GM19468 (cell line): ENCODE measurements around the gene TMEM164.

Experiments used
- ATAC-seq: cut with Tn5 transposase; IDR thresholded peaks from one replicate; pipeline ENCODE4 v1.9.1; 2021; ENCODE audit warnings: mild to moderate bottlenecking, moderate library complexity, moderate number of reproducible peaks; ENCODE audit not compliant: unreplicated experiment; ENCODE audit errors: extremely low read depth

Gene TMEM164

DNA sequence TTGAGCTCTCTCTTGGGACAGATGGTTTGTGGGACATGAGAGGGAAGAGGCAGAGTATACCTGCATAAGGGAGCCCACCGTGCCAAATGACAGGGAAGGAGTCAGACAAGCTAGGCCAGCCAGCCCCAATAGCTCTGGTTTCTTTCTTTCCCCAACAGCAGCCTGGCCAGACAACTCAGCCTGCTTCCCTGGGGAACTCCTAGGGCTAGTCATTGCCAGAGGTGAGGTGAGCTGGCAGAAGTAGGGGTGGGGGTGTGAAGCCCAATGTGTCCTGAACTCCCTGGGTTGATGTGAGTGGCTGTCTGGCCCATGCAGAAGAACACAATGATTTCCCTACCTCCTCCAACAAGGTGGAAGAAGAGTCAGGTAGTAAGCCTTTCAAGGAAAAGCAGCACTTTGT is 179.4 kb downstream of the TMEM164 start:
- ATAC-seq = no peak

DNA sequence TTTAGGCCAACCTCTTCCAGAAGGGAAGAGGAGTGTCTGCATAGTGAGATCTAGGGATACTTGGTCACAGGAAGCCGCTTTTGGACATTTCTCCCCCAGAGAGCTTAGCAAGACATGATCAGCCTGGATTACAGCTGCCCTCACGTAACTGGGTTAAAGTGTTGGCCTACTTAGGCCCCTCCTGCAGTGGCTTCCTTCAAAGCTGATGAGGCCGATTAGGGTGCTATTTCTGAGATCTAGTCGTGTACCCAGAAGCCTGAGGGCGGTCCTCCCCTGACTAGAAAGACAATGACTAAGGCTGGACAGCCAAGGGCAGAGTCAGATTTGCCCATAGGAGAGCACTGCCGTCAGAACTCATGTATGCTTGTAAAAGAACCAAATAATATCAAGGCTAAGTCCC is 180.0 kb downstream of the TMEM164 start:
- no peak for ATAC-seq

DNA sequence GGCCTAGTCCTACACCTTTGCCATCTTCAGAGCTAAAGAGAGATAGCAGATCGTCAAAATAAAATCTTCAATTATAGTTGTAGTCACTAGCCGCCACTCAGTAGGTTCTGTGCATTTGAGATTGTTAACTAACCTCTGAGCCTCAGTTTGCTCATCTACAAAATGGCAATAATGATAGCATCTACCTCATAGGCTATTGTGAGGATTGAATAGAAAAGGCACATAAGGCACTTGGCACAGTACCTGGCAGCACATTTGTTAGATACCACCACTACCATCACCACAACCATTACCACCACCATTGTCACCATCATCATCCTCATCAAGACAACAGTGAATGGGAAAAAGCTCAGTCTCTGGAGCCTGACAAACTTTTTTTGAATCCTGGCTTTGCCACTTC is 180.4 kb downstream of the TMEM164 start:
- no peak for ATAC-seq

DNA sequence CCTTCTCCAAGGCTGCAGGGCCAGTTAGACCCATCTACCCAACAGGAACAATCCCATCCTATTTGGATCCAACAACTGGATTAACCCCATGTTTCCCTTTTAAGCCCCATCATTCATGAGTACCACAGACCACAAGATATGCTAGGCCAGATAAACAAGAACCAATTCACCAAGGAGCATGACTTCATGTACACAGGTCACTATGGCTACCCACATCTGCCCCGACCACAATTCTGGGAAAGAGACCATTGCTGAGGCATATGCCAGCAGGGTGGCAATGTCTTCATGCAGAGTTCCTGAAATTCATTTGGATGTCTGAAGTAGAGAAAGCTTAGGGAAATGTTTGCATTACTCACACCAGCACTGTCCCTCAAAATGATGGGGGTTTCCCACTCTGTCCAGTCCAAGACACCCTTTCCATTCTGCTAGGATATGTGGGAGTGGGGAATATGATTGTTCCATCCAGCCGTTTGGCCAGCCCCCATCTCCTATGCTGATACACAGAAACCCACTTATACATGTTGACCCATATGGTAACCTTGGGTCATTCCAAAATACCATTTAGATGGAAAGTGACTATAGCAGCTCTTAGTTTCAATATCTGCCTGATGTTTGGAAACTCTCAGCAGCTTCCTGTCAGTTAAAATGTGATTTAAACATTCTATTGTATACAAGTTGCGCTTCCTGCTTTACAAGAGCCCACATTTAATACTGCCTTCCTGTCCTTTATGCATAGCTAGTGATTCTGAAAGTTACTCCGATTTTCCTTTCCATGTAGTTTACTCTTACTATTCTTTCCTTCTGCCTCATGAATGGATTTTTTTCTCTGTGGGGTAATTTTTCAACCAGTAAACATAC is 186.0 kb downstream of the TMEM164 start:
- no peak for ATAC-seq

DNA sequence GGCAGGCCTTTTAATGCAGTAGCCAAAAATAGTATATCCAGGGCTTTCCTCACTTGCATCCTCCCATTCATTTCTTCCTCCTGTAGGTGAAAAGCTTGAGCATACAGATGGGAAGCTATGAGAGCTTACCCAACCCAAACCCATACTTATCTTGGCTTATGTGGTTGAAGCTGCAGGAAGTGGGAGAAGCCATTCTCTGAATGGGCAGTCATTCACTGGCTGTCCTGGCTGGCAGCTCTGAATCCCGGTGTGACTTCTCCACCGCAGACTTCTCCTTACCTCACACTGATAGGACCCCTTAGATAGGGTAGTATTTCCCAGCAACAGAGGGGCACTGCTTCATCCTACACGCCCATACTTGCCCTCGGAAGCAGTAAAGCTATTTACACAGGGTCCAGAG is 189.6 kb downstream of the TMEM164 start:
- no peak for ATAC-seq

DNA sequence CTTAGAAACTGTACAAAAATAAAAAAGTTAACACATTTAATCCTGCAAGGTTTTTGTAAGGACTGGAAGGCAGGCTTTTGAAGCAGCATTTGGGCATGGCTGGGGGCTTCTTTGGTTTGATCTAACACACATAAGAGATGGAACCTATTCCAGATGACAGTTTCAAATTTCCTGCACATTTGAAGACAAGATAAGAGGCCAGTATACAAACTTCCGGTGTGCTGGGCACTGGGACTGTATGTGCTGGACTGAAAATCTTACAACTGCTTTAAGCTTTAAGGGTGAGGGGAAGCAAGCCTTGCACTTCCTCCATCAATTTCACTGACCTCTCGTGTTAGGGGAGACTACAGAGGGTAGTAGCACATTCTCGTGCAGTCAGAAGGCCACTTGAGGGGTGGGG is 192.1 kb downstream of the TMEM164 start:
- no peak for ATAC-seq

DNA sequence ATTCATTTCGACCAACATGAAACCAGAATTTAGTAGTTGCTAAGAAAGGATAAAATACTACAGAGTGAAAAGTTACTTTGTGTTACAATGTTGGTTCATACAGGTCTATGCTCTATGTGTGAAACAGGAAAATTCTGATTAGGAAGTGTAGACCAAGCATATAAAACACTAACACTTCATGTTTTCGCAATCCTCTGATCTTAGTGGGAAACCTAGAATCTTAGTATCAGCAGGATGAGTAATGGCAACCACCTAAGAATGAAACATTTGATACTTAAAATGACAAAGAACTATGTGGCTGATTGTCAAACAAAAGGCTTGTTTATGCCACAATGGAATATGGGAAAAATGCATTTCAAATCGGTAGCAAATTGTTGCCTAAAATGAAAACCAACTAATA is 198.9 kb downstream of the TMEM164 start:
- no peak for ATAC-seq

DNA sequence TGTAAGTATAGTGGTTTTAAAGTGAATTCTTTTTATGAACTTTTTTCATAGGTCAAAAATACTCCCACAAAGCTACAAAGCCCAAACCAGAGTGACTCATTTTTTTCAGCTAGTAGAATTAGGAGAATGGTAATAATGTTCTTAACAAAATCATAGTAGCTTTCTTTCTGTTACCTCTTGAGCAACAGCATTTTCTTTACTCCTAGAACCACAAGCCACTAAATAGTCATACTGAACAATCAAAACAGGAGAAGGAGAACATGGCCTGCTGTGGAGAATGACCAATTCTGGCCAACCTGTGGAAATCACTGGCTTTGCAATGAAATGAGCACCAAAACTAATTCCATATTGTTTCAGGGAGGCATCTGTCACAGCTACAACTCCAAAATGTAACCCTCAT is 202.1 kb downstream of the TMEM164 start:
- no peak for ATAC-seq

DNA sequence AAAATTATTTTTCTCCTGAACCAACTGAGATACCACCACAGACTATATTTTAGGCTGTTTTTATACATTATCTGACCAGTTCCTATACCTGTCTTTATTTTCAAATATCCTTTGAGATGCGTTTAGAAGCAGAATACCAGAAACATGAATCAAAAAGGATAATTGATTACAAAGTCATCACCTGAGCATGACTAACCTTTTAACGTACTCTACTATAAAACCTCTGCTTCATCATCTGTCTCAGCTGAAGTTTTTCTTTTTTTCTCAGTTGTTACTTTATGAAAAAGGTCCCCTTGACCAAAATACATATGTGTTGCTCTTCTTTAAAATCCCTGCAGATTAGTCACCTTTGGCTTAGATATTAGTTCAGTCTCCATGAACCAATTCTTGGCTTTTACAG is 205.2 kb downstream of the TMEM164 start:
- ATAC-seq = no peak

DNA sequence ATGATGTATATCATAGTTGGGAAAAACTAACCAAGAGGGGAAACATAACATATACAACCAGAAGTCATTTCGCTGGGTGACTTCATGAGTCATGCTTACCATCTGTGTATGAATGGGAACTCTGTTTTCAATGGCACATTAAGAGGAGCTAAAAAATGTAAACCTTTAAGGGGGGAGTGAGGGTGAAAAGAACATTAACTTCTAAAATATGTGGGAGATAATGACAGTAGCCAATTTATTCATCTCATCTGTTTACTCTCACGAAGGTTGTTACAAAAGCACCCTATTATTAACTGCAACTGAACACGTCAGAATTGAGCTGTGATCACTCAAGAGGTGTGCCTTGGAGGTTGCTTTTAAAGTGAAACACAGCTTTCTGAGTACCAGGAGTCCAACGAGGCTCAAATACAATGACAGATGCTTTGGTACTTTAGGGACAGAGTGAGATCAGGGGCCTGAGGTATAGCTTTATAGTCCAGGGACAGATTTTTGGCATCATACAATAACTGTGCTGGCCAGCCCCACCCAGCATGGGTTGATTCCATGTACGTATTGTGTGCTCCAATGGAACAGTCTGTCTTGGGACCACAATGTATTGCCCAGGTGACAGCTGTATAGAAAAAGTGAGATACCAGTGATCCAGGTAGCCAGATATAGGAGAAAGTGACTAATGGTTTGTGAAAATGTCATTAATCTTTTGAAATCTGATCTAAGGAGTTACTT is 207.7 kb downstream of the TMEM164 start:
- ATAC-seq = no peak

DNA sequence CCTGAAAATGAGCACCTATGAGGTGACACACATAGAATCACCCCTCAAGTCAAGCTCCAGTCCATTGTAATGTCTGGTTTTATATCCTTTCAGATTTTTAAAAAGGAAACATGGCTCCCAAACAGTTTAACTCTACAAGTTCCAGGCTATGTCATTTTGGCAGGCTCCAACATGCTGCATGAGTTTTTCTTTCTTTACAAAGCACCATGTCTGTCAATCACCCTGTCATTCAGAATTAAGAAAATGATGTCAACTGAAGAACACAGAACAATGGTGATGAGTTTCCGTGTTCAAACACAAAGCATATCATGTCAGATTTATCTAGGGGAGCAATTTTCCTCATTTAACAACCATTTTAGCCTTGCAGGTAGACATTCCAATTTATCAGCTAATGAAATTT is 208.4 kb downstream of the TMEM164 start:
- ATAC-seq = no peak

DNA sequence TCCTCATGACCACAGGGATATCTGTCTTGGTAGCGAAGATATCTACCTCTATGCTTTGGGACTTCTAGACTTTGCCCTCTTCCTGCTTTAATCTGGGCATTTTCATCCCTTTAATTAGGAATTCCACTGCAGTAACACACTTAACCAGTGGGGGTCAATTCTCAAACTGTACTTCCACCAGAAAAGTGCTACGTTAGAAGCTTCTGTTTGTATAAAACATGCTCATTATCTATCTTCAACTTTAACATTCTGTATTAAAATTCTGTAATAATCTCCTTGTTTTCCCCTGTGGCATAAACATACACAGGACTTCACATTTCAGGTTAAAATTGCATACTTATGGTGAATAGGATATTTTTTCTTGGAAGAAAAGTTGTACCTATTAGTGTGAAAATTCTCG is 209.4 kb downstream of the TMEM164 start:
- ATAC-seq = no peak

DNA sequence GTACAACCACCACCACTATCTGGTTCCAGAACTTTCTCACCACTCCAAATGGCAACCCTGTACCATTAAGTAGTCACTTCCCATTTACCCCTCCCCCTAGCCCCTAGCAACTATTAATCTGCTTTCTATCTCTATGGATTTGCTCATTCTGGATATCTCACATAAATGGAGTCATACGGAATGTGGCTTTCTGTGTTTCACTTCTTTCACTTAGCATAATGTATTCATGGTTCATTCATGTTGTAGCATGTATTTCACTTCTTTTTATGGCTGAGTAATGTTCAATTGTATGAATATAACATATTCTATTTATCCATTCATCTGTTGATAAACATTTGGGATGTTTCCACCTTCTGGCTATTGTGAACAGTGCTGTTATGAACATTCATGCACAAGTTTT is 210.3 kb downstream of the TMEM164 start:
- no peak for ATAC-seq

DNA sequence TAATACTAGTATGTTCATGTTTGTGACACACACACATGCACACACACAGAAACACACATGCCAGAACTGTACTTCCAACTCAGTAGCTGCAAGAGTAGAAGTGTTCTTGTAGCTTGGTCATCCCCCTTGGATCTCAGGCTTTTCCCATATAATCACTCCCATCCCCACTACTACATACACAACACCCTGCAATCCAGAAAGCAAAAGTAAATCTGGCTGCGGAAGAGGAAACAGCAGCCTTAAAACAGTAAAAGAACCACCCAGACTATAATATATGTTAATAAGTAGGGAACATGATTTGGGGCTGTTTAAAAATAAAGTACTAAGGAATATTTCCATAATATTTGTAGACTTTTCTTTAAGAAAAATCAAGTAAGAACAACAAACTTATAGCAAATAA is 211.8 kb downstream of the TMEM164 start:
- ATAC-seq = no peak

DNA sequence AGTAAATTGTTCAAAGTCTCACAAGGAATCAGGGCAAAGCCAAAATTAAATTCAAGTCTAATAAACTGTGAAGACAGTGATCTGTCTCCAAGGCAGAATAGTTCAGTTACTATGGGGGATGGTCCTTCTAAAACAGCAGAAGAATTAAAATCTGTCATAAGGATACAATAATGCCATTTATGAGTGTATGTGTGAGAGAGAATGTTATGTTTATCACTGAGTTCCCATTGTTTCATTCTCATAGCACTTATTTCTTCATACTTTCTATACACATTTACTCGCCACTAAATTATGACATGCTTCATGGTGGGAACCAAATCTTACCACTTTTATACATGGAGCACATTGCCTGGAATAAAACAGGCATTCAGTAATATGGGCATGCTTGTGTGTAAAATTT is 212.5 kb downstream of the TMEM164 start:
- no peak for ATAC-seq

DNA sequence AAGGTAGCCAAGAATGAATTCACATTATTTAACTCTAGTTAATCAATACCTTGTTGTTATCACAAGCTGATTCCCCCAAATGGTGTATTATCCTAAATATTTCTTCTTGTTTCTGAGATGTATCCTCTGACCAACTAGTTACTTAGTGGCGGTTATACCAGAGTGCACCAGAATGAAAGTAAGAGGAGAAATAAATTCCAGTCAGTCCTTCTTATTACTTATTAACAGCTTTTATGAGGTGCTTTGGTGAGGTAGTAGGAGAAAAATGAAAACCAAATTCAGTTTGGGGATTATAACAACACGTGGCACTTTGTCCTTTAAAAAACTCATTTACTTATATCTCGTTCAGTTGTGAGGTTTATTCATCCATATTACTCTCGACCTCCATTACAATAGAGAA is 213.1 kb downstream of the TMEM164 start:
- no peak for ATAC-seq

DNA sequence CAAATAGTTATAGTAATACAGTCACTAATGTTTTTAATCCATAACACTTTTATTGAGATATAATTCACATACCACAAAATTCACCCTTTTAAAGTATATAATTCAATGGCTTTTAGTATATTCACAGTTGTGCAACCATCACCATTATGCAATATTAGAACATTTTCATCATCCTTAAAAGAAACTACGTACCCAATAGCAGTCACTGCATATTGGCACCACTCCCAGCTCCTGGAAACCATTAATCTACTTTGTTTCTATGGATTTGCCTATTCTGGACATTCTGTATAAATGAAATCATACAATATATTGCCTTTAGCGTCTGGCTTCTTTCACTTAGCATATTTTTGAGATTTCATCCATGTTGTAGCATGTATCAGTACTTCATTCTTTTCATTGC is 215.7 kb downstream of the TMEM164 start:
- no peak for ATAC-seq

DNA sequence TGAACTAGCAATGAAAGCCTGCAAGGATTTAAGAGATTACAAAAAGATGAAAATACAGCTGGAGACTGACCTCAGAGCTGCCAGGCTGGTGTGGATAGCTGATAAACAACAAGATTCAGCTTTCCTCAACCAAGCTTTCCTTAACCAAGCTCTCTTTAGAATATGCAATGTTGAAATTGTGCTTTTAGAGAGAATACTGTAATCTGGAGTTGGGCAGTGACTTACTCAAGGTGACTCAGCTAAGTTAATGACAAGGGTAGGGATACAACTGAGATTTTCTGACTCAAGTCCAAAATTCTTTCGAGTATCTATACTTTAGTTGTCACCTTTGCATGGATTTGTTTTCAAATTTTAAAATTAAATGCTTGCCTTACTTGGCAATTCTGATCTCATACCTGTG is 217.0 kb downstream of the TMEM164 start:
- ATAC-seq = no peak

DNA sequence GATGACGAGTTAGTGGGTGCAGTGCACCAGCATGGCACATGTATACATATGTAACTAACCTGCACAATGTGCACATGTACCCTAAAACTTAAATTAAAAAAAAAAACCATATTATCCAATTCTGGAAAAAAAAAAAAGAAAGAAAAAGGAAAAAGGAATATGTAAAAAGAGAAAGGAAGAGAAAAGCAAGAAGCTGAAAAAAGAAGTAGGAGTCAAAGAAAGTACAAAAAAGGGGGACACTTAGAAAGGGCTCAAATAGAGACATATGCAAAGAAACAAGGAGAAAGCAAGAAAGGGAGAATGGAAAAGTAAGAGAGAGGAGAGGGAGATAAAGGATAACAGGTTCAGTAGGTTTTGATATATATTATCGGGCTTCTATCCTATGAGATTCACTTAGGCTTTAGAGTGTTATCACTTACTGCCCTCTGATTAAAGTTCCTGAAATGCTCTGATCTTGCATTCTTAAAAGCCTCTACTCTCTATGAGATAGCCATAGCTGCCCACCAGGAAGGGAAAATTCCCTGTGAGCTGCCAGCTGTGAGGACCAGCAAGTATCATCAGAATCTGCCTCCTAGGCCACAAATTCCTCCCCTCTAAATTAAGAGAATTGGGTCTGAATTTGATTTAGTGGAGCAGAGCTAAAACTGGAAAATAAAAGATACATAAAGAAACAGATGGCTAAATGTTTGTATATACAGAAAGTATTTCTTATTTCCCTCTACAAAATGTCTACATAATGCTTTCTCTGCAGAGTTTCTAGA is 219.8 kb downstream of the TMEM164 start:
- no peak for ATAC-seq

DNA sequence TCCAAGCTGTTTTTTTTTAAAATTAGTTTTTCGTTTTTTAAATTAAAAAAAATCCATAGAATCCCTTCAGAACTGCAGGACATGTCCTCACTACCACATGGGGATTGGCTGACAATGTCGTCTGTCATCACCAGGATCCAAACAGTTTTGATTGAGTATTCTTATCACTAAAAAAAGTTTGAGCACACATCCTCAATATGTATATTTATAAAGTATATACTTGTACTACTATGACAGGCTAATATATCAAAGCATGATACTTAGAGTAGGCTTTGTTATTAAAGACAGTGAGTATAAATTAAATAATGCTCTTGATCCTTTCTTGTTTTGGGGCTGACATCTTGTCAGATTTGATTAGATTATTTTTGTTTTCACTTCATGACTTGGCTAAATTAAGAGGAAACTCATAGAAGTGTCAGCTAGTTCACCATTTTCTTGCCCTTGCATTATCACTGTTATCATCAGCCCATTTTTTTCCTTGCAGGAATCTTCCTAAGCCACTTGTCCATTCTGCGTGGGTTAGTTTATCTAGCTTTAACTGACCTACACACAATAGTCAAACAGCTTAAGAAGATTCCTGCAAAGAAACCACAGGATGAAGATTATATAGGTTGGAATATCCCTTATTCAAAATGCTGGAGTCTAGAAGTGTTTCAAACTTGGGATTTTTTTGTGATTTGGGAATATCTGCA is 222.2 kb downstream of the TMEM164 start:
- no peak for ATAC-seq
